ENCODE data around the gene CHID1. TPM values are rescaled to one million over a fixed set of nuclear protein-coding genes. Genes with fewer than 3 reads are reported as not detected.
A peak's percentile ranks its signal among the peaks of the same experiment; 100 is the strongest.

CHID1 gene
- total RNA-seq, 1 donor: 42.3 TPM

- TF ChIP-seq CTCF (IDR thresholded peaks at IDR 0.05; ENCODE audit: insufficient read depth, low read depth, low read length): no peak
- no peak for DNase-seq (ENCODE audit: low read depth)
These were observed 47.3 kb downstream of the CHID1 start for GRCh38 chr11:863023-863909.

GRCh38 chr11:862696-863022 is 48.0 kb downstream of the CHID1 start:
- TF ChIP-seq CTCF (IDR thresholded peaks at IDR 0.05; ENCODE audit: insufficient read depth, low read depth, low read length): no peak
- no peak for DNase-seq (ENCODE audit: low read depth)
- no peak overlapping the region for H3K4me3 ChIP-seq (ENCODE audit: low read depth, low read length)

More at GRCh38 chr11:863023-863909, 47.3 kb downstream of the CHID1 start:
- H3K4me3 ChIP-seq (ENCODE audit: low read depth, low read length): no peak overlapping the region

GRCh38 chr11:862081-862661 is 48.4 kb downstream of the CHID1 start:
- H3K4me3 ChIP-seq (ENCODE audit: low read depth, low read length): no peak overlapping the region
- DNase-seq (ENCODE audit: low read depth): no peak
- TF ChIP-seq CTCF (IDR thresholded peaks at IDR 0.05; ENCODE audit: insufficient read depth, low read depth, low read length): no peak

GRCh38 chr11:861105-861479 is 49.5 kb downstream of the CHID1 start:
- TF ChIP-seq CTCF (IDR thresholded peaks at IDR 0.05; ENCODE audit: insufficient read depth, low read depth, low read length): no peak
- no peak for DNase-seq (ENCODE audit: low read depth)
- H3K4me3 ChIP-seq (ENCODE audit: low read depth, low read length): no peak overlapping the region

GRCh38 chr11:860234-861104 is 50.1 kb downstream of the CHID1 start:
- peak overlapping the region; percentile 60 for H3K4me3 ChIP-seq (ENCODE audit: low read depth, low read length)
- no peak for DNase-seq (ENCODE audit: low read depth)
- TF ChIP-seq CTCF (IDR thresholded peaks at IDR 0.05; ENCODE audit: insufficient read depth, low read depth, low read length): no peak

GRCh38 chr11:859394-860131 is 51.0 kb downstream of the CHID1 start:
- DNase-seq (ENCODE audit: low read depth): peak; percentile 98
- peak overlapping the region; percentile 60 for H3K4me3 ChIP-seq (ENCODE audit: low read depth, low read length)
- TF ChIP-seq CTCF (IDR thresholded peaks at IDR 0.05; ENCODE audit: insufficient read depth, low read depth, low read length): no peak

Data from fibroblast of villous mesenchyme (primary cell).